HG03108 (cell line): ENCODE results near the gene ACOXL.
"Not testable (repeated sequence)": the region's sequence is repeated elsewhere in the genome, so short reads cannot be mapped to it uniquely, and the experiment has no call there.

Source experiments
- ATAC-seq: cut with Tn5 transposase; IDR thresholded peaks from one replicate; pipeline ENCODE4 v1.9.1; 2021; ENCODE audit warnings: moderate library complexity; ENCODE audit not compliant: unreplicated experiment

Gene ACOXL

DNA sequence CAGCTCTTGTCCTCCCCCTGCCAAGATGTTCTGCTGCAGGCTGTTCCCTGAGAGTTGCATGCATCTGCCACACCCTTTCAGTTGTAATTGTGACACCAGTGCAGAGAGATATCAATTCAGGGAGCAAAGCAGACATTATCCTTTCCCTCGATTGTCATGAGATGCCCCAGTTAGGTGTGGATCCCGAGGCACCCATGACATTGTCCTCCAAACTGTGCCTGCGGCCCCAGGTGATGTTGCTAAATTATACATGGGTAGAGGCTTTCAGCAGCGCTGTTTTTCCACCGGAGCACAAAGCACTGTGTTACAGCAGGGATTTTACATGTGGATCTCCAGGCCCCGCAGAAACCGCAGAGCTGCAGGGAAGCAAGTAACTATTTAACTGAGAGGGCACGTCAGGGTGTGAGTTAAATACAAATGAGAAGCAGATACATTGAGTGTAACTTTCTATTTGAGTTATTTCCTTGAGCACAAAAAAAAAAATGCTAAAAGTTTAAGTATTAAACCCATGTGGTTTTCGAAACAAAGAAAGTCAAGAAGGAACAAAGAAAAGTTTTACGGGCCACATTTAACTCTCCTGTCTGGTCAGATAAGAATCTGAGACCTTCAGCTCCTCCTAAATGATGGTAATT is 298.0 kb downstream of the ACOXL start:
- ATAC-seq: peak; percentile 80

DNA sequence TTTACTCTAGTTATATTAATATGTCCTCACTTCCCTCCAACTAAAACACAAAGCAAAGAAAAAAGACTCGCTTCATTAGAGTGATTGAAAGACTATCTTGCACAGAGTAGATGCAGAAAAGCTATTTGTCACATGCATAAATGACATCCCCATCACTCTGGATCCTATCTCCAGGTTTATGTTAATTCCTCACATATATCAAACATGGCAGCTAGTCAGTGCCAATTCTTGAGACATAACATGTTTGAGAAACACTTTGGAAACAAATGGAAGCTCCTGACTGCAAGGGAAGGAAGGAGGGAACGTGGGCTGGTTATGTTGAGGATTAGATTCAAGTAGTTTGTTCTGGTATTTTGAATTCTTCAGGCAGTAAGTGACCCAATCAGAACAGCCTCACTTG is 298.6 kb downstream of the ACOXL start:
- no peak for ATAC-seq

DNA sequence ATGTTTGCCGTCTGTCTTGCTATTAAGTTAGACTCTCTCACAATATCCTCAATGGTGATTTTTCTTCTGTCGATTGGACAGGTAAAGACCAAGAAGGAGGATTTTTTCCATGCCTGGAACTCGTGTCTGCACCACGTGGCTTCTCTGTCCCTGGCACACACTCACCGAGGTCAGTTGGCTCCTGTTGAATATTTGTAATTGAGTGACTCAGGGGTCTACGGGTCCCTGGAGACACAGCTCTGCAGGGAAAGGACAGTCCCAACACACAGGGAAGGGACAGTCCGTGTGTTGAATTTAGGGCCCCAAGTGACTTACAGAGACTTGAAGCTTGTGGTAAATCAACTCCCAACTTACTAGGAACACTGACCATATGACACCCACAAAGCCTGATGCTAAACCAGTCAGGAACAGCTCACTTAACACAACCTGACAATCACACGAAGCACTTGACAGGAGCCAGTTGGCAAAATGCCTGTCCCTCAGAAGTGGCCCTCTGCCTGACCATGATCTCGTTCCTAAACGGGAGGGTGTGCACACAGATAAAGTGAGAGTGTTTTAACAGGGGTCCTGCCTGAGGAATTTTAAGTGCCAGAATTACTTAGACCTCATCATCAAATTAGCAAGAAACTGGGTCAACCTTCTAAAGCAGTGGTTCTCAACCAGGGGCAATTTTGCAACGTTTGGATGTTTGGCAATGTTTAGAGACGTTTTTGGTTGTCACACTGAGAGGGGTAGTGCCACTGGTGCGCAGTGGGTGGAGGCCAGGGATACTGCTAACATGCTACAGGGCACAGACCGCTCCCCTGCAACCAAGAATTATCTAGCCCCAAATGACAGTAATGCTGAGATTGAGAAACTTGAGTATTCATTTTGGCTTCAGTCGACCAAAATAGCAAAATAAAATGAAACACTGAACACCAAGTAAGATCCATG is 299.4 kb downstream of the ACOXL start:
- no peak for ATAC-seq

DNA sequence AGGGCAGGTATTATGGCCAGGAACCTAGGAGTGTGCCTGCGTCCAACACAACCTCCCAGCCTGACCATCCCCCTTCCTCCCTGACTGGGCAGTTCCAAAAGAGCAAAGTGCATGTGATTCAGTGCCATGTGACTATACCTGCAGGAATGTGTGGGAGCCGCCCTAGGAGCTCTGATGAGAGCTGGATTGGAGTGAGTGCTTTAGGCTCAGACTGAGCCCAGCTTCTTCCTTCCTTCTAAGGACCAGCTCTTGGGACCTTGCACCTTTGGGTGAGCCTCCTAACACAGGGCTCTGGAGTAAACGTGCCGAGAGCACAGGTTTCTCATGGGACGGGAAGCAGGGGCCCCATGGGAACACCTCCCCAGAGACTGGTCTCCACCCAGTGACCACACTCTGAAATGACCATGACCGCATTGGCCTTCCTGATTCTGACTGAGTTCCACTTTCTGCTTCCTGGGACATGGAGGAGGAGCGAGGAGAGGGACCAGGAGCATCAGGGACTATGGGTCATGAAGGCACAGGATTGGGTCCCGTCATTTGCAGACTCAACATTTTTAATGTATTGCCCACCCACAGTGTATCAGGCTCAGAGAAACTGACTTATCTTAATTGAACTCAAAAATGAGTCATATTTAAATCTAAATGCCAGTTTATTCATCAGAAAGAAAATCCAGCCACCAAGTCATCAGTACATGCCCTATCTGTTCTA is 300.5 kb downstream of the ACOXL start:
- no peak for ATAC-seq

DNA sequence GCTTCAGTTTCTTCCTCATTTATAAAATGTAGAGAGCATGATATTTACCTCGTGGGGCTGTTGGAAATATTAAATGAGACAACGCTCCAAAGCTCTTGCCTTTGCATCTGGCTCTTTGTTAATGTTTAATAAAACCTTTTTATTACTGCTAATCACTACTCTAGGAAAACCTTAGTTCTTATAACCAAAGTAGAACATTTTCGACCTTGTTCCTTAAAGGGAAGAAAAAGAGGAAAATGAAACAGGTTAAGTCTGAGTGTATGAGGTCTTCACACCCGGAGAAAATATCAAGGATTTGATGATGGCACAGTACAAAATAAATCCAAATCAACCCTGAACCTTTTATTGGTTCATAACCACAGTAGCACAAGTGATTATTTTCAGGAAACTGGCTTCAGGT is 301.8 kb downstream of the ACOXL start:
- ATAC-seq: no peak

DNA sequence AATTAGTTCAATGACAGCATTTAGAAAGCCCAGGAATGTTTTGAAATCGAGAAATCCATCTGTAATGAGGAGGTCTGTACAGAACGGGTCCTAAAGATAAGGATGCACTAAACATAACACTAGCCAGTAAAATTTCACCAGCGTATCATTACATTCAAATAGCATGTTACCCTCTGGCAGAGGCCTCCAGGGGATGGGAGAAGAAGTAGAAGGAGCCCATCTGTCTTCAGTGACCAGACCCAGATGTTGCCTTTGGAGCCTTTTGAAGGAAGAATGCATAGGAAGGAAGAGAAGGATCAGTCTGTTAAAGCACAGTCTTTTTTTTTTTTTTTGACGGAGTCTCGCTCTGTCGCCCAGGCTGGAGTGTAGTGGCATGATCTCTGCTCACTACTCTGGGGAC is 302.2 kb downstream of the ACOXL start:
- no peak for ATAC-seq

DNA sequence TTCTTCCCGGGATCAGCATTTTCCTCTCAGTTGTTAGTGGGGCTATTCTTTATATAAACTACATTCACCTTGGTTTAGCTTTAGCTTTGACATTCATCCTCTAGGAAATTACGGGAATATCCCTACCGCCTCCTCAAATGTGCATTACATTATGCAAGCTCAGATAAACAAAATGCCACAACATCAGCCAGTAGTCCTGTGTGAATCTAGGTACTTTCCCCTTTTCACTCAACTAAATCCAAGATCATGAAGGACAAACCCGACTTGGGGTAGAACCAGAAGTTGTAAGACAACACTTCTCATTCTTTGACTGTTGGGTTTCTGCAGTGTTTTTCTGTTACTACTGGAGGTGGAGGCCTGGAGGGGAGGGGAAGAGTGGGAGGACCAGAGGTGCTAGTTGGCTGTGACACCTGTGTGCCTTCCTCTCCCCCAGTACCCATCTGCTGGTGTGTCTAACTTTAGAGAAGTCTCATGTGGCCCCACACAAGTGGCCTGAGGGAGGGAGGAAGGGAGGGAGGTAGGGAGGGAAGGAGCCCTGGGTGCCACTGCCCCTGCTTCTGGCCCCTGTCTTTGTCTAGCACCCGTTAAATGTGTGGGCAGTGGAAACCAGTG is 303.6 kb downstream of the ACOXL start:
- peak; percentile 49 for ATAC-seq

DNA sequence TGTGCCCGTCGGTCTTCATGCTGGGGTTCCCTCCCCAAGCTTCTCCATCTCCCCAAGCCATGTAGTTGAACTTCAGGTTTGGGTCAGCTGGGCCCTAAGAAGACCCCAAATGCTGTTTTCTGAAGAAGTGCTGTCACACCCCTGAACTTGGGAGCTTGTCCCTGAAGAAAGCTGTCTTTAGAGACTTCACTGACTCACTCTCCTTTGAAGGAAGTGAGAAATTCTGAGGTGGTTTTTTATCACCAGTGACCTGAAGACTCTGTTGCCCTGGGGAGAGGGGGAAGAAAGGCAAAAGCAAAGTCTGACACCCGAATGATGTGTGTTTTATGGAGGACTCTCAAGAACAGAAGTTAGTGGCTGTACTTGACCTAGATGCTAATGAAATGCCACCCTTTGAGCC is 304.8 kb downstream of the ACOXL start:
- ATAC-seq: no peak

DNA sequence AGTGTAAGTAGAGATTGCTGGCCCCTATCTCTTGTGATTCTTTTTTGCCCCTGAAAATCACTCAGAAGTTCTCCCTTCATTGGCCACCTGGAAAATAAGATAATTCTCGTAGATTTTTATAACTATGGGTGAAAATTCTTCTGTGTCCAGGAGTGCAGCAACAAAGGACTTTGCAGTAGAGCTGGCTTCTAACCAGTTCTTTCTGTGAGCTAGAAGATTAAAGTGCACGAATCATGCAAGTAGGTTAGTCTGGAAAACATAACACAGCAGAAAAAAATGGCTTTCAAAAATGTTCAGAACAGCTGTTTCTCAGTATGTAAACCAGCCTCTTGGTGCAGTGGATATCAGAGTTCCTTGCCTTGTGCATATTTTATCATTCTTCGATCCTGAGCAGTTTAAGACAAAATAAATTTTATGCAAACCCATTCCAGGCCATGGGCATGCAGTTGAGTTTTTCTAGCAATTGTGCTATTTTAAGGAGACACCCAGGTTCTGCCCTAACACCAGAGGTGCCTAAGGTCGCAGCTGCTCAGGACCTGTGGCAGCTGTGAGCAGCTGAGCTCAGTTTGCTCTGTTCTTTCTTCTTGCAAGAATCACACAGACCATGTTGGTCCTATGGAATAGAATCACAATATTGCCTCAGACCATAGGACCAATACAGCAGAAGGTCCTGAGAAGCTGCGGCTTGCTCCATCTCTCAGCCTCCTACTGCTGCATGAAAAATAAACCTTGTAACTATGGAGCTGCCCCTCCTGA is 307.4 kb downstream of the ACOXL start:
- no peak for ATAC-seq

DNA sequence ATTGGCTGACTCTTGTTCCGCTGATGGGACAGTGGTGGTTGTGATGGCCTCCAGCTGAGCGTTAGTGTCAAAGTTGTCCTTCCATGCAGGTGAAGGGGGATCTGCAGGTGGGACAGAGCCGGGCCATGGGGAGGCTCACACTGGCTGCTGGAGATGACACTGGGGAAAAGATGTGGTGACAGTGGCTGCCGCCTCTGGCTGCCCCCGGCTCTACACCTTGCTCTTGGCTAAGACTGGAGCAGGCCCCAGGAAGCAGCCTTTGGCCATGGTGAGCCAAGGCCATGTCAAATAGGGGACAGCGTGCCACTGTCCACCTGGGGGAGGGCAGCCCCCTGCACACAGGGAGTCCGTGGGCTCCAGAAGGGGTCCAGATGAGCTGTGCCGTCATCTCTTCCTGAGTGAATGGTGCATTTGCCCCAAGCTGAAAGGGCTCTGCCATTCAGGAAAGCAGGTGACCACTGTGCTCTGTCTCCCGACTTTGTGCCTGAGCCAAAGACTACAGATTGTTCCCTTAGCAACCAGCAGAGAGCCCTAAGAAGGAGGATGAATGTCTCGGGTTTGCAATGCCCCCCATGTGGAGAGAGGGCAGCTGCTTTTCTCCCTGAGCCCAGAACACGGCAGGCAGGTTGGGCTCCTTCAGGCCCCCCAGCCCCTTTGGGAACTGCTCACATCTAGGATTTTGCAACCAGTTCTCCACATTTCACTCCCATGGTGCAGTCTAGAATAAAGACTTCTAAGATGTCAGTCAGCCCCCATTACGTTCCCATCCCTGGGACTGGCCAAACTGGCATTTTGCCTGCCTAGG is 309.2 kb downstream of the ACOXL start:
- no peak for ATAC-seq

DNA sequence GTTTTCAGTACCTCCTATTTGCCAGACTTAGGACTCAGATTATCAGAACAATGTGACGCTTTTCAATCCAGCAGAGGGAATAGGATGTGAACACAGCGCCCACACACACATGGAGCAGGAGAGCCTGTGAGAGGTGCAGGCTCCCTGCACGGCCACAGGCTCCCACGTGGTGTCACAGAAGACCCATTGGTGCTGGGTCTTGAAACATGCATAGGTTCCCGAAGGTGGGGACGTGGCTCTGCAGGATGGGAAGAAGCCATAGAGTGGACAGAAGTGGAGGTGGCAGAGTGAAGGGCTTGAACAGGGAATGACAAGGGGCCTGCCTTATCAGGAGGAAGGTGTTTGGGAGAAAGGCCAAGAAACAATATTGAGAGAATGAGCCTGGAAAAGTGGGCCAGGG is 309.9 kb downstream of the ACOXL start:
- ATAC-seq: no peak

DNA sequence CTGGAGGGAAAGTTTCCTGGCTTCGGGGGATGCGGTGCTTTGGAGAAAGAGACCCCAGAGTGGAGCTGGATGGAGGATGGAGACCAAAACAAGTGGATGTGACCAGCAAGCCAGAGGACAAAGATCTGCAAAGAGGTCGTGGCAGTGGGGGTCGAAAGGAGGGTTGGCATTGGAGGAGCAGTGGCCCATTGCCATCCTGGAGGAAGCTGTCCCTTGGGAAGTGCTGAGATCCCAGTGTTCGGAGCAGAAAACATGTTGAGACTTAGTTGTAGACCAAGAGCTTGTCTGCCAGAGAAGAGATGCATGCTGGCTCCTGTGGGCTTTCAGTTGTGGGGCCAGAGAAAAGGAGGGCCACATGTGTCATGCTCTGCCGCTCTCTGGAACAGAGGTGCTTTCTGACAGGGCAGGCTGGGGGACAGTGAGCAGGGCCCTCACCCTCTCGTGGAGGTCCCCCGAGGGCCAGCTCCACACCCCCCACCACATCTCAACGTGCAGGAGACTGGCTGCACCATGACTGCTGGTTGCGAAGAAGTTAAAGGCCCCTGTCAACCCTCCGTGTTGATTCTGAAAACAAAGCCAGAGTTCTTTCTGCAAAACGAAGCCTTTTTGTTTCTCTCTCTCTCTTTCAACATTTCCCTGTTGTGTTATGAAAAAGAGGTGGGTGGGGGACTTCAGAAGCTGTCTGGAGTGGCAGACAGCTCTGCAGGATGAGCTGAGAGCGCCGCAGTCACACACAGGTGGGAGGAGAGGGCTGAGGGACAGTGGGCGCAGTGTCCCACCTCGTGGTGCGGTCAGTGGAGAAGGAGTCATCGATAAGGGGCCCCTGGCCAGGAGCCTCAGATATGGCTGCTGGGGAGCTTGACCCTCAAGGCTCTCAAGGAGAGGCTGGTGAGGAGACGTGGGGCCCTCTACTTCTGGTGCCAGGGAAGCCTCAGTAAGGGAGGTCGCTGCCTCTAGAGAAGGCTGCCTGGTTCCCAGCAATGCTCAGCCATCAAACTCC is 310.7 kb downstream of the ACOXL start:
- ATAC-seq: peak; percentile 54

DNA sequence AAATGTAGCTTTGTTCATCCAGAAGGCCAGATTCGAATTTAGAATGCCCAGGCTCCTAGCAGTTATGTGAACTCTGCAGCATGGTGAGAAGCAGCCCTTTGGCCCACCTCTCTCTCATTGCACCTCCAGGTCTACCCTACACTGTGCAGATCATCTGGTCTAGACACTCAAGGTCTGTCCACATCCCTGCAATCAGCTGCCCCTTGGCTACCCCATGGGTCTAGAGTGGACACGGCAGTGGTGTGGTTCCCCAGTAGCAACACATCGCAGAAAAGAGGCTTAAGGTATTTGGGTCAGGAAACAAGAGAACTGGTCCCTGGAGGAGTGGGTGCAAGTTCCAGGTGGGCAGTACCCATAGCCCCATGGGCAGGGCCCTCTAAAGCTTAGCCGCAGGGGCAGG is 311.7 kb downstream of the ACOXL start:
- no peak for ATAC-seq

DNA sequence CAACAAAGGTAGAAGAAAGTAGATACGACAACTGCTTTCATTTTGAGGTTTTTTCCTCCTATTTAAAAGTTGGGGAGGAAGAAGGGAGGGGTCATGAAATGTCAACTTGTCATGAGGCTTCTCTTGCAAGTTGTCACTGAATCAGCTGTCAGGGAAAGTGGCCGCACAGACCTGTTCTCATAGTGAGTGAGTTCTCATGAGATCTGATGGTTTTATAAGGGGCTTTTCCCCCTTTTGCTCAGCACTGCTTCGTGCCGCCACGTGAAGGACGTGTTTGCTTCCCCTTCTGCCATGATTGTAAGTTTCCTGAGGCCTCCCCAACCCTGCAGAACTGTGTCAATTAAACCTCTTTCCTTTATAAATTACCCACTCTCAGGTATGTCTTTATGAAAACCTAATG is 312.9 kb downstream of the ACOXL start:
- not testable (repeated sequence) for ATAC-seq

DNA sequence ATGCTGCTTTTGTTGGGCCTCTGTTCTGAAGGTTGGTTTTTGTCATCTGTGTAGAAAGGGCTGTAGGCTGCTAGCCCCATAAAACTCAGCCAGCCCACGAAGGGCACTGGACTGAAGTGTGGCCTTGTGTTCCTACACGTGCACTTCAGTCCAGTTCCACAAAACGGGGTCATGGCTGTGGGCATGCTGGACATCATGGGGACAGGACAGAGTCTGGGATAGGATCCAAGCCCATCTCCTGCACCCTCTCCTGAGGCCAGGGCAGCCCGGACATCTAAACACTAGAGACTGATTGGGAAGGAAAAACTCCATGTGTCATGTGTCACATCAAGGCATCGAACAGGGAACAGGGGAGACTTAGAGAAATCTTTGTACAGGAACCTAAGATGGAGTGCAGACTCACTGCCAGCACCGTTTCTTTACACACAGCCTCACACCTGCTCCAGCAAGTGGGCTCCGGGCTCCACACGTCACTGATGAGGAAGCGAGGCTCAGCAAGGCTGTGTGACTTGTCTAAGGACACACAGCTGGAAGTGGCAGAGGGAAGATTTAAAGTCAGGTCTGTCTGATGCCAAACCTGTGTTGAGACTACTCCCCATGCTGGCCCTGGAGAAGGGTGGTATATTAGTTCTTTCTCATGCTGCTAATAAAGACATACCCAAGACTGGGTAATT is 313.5 kb downstream of the ACOXL start:
- no peak for ATAC-seq

DNA sequence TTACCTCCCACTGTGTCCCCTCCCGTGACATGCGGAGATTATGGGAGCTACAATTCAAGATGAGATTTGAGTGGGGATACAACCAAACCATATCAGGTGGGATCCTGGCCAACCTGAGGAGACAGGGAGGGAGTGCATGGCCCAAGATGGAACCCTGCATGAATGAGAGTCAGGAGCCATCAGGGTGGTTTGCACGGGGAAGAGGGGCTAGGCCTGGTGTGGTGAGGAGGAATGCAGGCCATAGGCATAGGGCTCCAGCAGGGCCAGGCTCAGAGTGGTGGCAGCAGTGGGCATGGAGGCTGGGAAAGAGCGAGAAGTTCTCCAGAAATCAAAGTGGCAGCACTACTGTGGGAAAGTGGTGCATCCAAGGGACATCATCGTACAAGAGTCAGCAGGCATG is 314.3 kb downstream of the ACOXL start:
- ATAC-seq: no peak

DNA sequence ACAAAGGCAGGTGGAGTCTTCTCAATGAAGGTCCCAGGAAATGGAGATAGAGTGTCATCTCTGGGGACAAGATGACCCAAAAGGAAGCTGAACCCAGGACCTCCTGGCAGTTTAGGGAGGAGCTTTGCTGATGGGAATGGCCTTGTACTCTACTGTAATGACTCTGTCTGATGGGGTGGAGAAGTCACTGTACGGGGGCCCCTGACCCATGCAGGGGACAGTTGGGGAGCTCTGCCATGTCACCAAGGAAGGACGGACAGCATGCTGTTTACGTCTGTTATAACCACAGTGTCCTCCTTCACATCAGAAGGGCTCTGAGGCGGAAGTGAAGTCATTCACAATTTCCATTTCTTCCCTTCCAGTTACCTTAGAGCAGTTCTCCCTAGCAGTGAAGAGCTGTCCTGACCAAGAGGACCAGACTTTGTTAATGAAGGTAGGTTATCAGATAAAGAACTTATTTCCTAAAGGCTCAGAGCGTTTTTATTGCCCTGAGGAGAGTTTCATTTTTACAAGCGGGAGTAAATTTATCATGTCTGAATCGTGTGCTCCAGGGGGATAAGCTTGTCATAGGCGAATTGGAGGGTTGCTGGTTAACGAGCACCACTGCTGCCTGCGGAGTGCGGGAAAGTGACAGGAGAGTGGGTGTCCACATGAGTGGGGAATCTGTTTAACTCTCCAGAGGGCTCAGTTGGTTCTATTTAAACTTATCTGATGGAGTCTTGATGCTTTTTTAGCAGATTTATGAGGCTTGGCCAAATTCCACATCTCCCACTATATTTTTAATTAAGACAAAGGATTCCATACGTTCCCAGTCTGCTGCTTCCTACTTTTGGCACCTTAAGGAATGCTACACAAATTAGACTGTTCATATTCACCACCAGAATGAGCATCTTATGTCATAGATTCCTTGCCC is 316.7 kb downstream of the ACOXL start:
- ATAC-seq: no peak
